RPMI8226 (cell line): ENCODE data around the gene SMCO4.
A peak's percentile ranks its signal among the peaks of the same experiment; 100 is the strongest.
"Not testable (repeated sequence)": the region's sequence is repeated elsewhere in the genome, so short reads cannot be mapped to it uniquely, and the experiment has no call there.

ENCODE experiments used
- DNase-seq: peaks from one replicate; pipeline ENCODE4 v3.0.0-alpha.2; 2015

The SMCO4 gene

DNA sequence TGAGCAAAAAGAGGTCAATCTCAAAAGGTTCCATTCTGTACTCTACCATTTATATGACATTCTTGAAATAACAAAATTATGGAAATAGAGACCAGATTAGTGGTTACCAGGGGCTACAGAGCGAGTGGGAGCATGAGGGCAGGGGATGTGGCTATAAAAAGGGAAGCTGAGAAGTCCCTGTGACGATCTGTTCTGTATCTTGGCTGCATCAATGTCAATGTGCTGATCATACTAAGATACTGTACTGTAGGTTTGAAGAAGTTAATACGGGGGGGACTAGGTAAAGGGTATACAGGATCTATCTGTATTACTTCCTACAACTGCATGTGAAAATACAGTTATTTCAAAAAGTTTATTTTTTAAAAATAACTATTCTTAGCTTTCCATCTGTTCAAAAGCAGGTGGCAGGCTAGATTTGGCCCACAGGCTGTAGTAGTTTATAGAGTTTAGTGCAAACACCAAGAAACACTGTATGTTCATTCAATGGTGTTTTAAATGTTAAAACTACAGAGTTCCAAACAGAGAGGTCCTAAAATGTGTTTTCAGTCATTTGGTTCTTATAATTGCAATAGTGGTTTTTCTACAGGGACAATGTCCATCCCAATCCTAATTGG lies 78.2 kb downstream of the SMCO4 start:
- DNase-seq: no peak

- not testable (repeated sequence) for DNase-seq
These were observed 79.5 kb downstream of the SMCO4 start for GRCh38 chr11:93463666-93464065.

GRCh38 chr11:93458286-93458685 lies 84.9 kb downstream of the SMCO4 start:
- no peak for DNase-seq

GRCh38 chr11:93444617-93445073 lies 98.5 kb downstream of the SMCO4 start:
- DNase-seq: peak; percentile 15

GRCh38 chr11:93443232-93443631 lies 100.0 kb downstream of the SMCO4 start:
- DNase-seq: not testable (repeated sequence)

- DNase-seq: no peak
These were observed 110.9 kb downstream of the SMCO4 start for GRCh38 chr11:93432247-93432646.
